AG10803 (cell line): ENCODE measurements around the gene GMPR.
A peak's percentile ranks its signal among the peaks of the same experiment; 100 is the strongest.

Source experiments
- DNase-seq: peaks from one replicate; pipeline ENCODE4 v3.0.0; 2010; ENCODE audit warnings: low read depth
- H3K4me3 ChIP-seq: 2 replicates; pipeline ENCODE4 v1.5.1; 2011; ENCODE audit warnings: mild to moderate bottlenecking, low read length, control low read depth
- TF ChIP-seq, protein P1 (sequence below): conservative IDR thresholded peaks from 2 replicates; pipeline ENCODE4 v1.5.1; 2011; ENCODE audit warnings: mild to moderate bottlenecking, low read length, control low read depth, inconsistent platforms

Gene GMPR

DNA sequence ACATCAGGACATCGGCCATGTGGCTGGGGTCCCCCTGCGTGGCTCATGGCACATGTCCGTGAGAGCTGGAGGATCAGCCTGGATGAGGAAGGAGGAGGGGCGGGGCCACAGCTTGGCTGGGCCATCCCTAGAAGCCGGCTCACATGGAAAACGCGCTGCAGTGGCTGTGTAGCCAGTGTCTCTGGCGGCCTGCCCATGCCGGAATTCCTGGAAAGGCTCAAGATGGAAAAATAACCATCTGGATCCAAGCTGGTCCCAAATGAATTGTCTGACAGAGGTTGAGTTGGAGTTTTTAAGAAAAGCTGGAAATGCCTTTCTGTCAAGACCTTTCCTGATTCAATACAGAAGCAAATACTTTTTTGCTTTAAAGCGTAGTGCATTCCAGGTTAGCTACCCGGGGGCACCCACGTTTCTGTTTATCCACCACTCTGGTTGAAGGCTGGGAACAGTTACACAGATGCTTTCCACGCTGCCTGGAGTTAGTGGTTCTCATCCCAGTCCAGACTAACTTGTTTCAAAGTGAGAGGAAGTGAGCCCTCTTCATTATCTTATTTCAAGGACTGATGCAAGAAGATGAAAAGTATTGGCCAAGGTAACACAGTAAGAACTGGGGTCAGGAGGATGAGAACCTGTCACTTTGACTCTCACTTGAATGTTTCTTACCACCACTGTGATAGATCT is 99.0 kb downstream of the GMPR start:
- H3K4me3 ChIP-seq = no peak overlapping the region

DNA sequence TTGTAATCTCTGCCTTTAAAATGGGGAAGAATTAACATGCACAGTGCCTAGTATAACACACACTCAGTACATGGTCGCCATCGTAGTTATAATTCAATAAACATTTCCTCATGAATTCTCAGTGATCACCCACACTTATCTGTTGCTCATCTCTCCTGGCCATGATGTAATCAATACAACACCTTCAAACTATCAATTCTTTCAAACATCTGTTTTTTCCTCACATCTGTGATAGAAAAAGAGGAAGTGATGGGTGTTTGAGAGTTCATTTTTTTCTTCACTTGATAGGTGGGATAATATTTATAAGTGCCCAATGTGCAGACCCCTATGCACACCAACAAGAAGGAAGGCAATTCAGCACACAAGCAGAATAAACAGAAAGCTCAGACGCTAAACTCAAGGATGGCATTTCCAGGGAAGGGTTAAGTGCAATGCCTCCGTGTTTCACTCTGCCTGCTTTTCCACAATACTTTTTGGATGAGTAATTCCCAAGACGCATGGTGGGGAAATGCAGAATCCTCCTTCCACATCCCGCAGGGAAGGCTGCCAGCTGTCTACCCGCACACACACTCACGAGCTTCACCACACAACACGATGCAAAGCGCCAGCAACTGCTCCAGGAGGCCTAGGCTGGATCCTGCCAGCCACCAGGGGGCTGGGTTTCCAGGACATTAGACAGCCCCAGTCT is 100.3 kb downstream of the GMPR start:
- DNase-seq = peak; percentile 100

More for the DNA sequence above, 99.0 kb downstream of the GMPR start:
- peak; percentile 99 for DNase-seq
- TF ChIP-seq, protein P1, sequence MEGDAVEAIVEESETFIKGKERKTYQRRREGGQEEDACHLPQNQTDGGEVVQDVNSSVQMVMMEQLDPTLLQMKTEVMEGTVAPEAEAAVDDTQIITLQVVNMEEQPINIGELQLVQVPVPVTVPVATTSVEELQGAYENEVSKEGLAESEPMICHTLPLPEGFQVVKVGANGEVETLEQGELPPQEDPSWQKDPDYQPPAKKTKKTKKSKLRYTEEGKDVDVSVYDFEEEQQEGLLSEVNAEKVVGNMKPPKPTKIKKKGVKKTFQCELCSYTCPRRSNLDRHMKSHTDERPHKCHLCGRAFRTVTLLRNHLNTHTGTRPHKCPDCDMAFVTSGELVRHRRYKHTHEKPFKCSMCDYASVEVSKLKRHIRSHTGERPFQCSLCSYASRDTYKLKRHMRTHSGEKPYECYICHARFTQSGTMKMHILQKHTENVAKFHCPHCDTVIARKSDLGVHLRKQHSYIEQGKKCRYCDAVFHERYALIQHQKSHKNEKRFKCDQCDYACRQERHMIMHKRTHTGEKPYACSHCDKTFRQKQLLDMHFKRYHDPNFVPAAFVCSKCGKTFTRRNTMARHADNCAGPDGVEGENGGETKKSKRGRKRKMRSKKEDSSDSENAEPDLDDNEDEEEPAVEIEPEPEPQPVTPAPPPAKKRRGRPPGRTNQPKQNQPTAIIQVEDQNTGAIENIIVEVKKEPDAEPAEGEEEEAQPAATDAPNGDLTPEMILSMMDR = no peak

DNA sequence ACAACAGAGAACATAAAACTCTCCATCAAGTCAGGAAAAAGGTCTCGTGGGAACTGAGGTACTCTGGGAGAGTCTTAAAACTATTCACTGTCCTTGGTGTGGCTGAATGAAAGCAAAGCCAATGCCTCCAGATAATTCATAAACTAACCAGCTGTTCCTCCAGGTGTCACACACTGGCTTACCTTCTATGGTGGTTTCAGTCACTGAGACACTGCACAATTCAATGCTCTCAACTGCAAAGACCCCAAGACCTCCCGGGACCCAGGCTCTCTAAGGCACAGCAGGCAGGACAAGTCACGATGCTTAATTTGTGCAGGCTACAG is 100.8 kb downstream of the GMPR start:
- H3K4me3 ChIP-seq = no peak overlapping the region
- no peak for DNase-seq
- TF ChIP-seq, protein P1 = no peak

More for the DNA sequence above, 100.3 kb downstream of the GMPR start:
- TF ChIP-seq, protein P1 = peak; percentile 79
- no peak overlapping the region for H3K4me3 ChIP-seq

GRCh38 chr6:16343593-16343992 is 105.2 kb downstream of the GMPR start:
- DNase-seq = no peak
- TF ChIP-seq, protein P1 = no peak
- H3K4me3 ChIP-seq = no peak overlapping the region

DNA sequence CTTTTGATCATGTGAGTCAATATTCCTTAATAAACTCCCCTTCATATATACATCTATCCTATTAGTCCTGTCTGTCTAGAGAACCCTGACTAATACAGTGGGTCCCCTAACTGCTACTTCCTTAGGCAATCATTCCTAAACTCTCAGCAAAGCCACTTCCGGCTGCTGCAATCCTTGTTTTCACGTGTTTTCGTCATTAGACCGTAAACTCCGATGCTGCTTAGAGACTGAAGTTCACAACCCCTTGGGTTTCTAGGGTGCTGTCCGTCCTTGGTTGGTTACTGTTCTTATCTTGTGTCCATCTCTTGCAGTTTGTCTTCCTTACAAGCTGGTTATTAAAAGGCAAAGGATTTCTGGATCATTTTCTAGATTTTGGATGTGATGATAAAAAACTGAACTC is 106.4 kb downstream of the GMPR start:
- no peak overlapping the region for H3K4me3 ChIP-seq
- TF ChIP-seq, protein P1 = no peak
- DNase-seq = peak; percentile 67
